Smooth muscle cell (in vitro differentiated cells): ENCODE data around the gene PERP. TPM values are rescaled to one million over a fixed set of nuclear protein-coding genes. Genes with fewer than 3 reads are reported as not detected.
A peak's percentile ranks its signal among the peaks of the same experiment; 100 is the strongest.

ENCODE experiments used
- DNase-seq: peaks from one replicate; lab custom pipeline; 2025; ENCODE audit not compliant: unreplicated experiment; lab: John Stamatoyannopoulos, UW
- H2AFZ ChIP-seq: fragments of 200-600 bp; sonication (generic); 2 replicates; pipeline ENCODE4 v1.6.0; 2016; ENCODE audit warnings: antibody characterized with exemption, low read depth, mild to moderate bottlenecking
- H3F3A ChIP-seq: fragments of 200-600 bp; sonication (generic); 2 replicates; pipeline ENCODE4 v1.6.0; 2017; ENCODE audit warnings: antibody characterized with exemption, low read depth
- H3K27ac ChIP-seq: fragments of 200-600 bp; sonication (generic); 2 replicates; pipeline ENCODE4 v1.5.1; 2016; ENCODE audit warnings: low read depth, mild to moderate bottlenecking
- H3K27me3 ChIP-seq: fragments of 200-600 bp; sonication (generic); 2 replicates; pipeline ENCODE4 v1.6.1; 2016; ENCODE audit warnings: low read depth, mild to moderate bottlenecking
- H3K36me3 ChIP-seq: fragments of 200-600 bp; sonication (generic); 2 replicates; pipeline ENCODE4 v1.5.1; 2016; ENCODE audit warnings: low read depth
- H3K4me1 ChIP-seq: fragments of 200-600 bp; sonication (generic); 2 replicates; pipeline ENCODE4 v1.5.1; 2016; ENCODE audit warnings: low read depth
- H3K4me2 ChIP-seq: fragments of 200-600 bp; sonication (generic); 2 replicates; pipeline ENCODE4 v1.6.0; 2016; ENCODE audit warnings: mild to moderate bottlenecking
- H3K4me3 ChIP-seq: fragments of 200-600 bp; sonication (generic); 2 replicates; pipeline ENCODE4 v1.5.1; 2016; ENCODE audit warnings: mild to moderate bottlenecking
- H3K79me2 ChIP-seq: fragments of 200-600 bp; sonication (generic); 2 replicates; pipeline ENCODE4 v1.6.0; 2016; ENCODE audit warnings: low read depth, mild to moderate bottlenecking
- H3K9ac ChIP-seq: fragments of 200-600 bp; sonication (generic); 2 replicates; pipeline ENCODE4 v1.6.0; 2016; ENCODE audit warnings: low read depth
- H3K9me3 ChIP-seq: fragments of 200-600 bp; sonication (generic); replicated peaks from 2 replicates; pipeline ENCODE4 v1.5.1; 2016; ENCODE audit warnings: low read depth
- H4K20me1 ChIP-seq: fragments of 200-600 bp; sonication (generic); 2 replicates; pipeline ENCODE4 v1.6.0; 2016; ENCODE audit warnings: low read depth
- CTCF ChIP-seq: fragments of 200-600 bp; sonication (generic); IDR thresholded peaks from 2 replicates; pipeline ENCODE4 v1.5.1; 2017; ENCODE audit warnings: borderline replicate concordance, mild to moderate bottlenecking, antibody characterized with exemption; ENCODE audit not compliant: insufficient read depth, poor library complexity, severe bottlenecking
- WGBS: methylation state at CpG from one replicate; pipeline ENCODE4 v1.1.7; 2016; ENCODE audit warnings: low lambda C conversion rate; 5-methylcytosine and 5-hydroxymethylcytosine counted together
- polyA plus RNA-seq: library from polyadenylated mRNA; unstranded; fragments of >200 nt; fragmentation: Nextera tagmentation; extraction: Ambion mirVana; gene quantifications from 2 replicates; pipeline ENCODE4 v1.2.1, GENCODE V29; 2016
- total RNA-seq: library from RNA; depleted of rRNA; stranded (reverse); fragments of >200 nt; gene quantifications from 2 replicates; pipeline ENCODE4 v1.2.3, GENCODE V29; 2014

Gene PERP
- total and polyA plus RNA-seq, 2 experiments from 2014 or later = 70.9 to 237 TPM

- no peak overlapping the region for H3K4me2 ChIP-seq
- H3F3A ChIP-seq = no peaks in the 10 kb centered on the region
- no peak overlapping the region for H3K9ac ChIP-seq
- WGBS = 23% methylated on average over 13 of the region's 13 CpGs
- no peaks in the 10 kb centered on the region for H4K20me1 ChIP-seq
- no peaks in the 10 kb centered on the region for H3K9me3 ChIP-seq
- H3K27ac ChIP-seq = no peak overlapping the region
- no peak overlapping the region for H3K4me3 ChIP-seq
- H2AFZ ChIP-seq = no peak overlapping the region
- H3K79me2 ChIP-seq = no peaks in the 10 kb centered on the region
- TF ChIP-seq CTCF = peak; percentile 81
- no peak for DNase-seq
- no peaks in the 10 kb centered on the region for H3K36me3 ChIP-seq
- H3K4me1 ChIP-seq = no peaks in the 10 kb centered on the region
- peaks cover 4% of the 10 kb centered on the region for H3K27me3 ChIP-seq
Measured at GRCh38 chr6:138115877-138116660, 8.8 kb upstream of the PERP start.

DNA sequence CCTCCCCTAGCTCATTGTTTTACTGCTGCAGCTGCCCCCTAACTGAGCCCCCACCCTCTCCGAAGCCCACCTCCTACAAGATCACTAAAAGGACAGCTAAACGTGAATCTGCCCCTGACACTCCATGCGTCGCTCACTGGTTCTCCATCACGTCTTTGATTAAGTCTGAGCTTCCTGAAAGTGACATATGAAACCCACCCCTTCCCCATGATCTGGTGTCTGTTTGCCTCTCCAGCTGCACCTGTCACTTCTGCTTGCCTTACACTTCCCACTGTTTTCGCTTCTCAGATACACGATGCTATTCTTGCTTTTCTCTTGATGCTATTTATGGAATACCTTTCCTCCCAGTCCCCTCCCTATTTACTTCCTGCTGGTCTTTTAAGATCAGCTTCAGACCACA, 8.0 kb upstream of the PERP start:
- H2AFZ ChIP-seq = no peak overlapping the region
- H3K9ac ChIP-seq = no peak overlapping the region
- H3K4me1 ChIP-seq = no peaks in the 10 kb centered on the region
- no peaks in the 10 kb centered on the region for H4K20me1 ChIP-seq
- no peaks in the 10 kb centered on the region for H3K36me3 ChIP-seq
- DNase-seq = no peak
- H3K27ac ChIP-seq = no peak overlapping the region
- H3K27me3 ChIP-seq = peaks cover 4% of the 10 kb centered on the region
- no peaks in the 10 kb centered on the region for H3K9me3 ChIP-seq
- H3K4me3 ChIP-seq = no peak overlapping the region
- H3K4me2 ChIP-seq = no peak overlapping the region
- no peak for TF ChIP-seq CTCF
- 73% methylated on average over 7 of the region's 7 CpGs for WGBS
- no peaks in the 10 kb centered on the region for H3K79me2 ChIP-seq
- H3F3A ChIP-seq = no peaks in the 10 kb centered on the region

DNA sequence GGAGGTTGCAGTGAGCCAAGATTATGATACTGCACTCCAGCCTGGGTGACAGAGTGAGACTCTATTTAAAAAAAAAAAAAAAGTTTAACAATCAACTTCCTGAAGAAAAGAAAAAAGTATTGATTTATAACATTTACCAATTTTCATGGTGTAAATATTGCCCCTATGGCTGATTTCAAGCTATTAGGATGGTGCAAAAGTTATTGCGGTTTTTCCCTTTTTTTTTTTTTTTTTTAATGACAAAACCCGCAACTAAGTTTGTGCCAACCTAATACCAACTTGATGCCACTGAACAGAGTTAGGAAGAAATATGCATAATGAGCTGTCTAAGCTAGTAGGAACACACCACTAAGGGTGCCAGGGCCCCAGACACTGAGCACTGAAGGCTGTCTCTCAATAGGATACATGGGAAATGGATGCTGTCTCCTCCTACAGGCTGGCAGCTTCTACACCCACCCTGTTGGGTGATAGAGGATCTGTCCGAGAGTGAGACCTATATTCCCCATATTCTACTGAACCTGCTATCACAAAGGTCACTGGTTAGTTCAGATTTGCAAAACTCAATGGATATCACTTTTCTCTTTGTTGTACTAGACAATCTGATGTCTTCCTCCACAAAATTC, 6.5 kb upstream of the PERP start:
- no peak overlapping the region for H3K4me3 ChIP-seq
- H3K4me1 ChIP-seq = no peaks in the 10 kb centered on the region
- H3K27ac ChIP-seq = no peak overlapping the region
- H3K79me2 ChIP-seq = no peaks in the 10 kb centered on the region
- H3F3A ChIP-seq = peaks cover 4% of the 10 kb centered on the region
- no peaks in the 10 kb centered on the region for H3K36me3 ChIP-seq
- no peak overlapping the region for H3K9ac ChIP-seq
- H3K27me3 ChIP-seq = peaks cover 4% of the 10 kb centered on the region
- H2AFZ ChIP-seq = no peak overlapping the region
- H3K4me2 ChIP-seq = no peak overlapping the region
- TF ChIP-seq CTCF = no peak
- DNase-seq = no peak
- 88% methylated on average over 3 of the region's 3 CpGs for WGBS
- no peaks in the 10 kb centered on the region for H4K20me1 ChIP-seq
- H3K9me3 ChIP-seq = no peaks in the 10 kb centered on the region
